Upper lobe of left lung (tissue), 4 donors: Measurements from ENCODE around the gene KDM2B.

Experiments used
- EP300 ChIP-seq, 4 donors: sonication (generic); formaldehyde crosslinking; IDR thresholded peaks; one replicate each; pipeline ENCODE4 v1.5.1; 2017; ENCODE audit warnings: antibody characterized with exemption in 4 of 4, control low read depth in 2 of 4
- POLR2A ChIP-seq, 4 donors: fragments of 450-650 bp; IDR thresholded peaks; one replicate each; pipeline ENCODE4 v1.5.1; 2016 to 2017; ENCODE audit warnings: antibody characterized with exemption in 4 of 4, mild to moderate bottlenecking in 2 of 4
- TF ChIP-seq, protein P1 (sequence below), 6 experiments: fragments of 450-650 bp in 4 of 6; fragments of 200-600 bp in 2 of 6; sonication (generic) in 2 of 6; IDR thresholded peaks; one replicate each; pipeline ENCODE4 v1.5.1; 2016 to 2019; ENCODE audit warnings: antibody characterized with exemption in 6 of 6

DNA sequence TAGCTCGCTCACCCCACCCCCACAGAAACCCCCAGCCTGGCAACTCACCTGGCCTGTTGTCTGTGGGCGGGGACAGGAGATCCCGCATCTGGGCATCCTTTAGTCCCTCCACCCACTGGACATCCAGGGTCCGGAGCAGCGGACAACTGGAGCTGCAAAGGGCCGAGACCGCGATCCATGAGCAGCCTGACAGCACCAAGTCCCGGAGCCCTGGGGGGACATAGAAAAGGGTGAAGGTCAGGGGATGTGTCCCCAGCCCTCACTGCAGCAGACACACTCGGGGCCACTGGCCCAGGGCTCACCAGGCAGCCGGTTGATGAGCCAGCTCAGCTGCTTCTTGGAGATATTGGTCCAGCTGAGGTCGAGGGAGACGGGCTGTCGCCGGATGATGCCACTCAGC, 140.1 kb downstream of the KDM2B start:
- TF ChIP-seq, protein P1, sequence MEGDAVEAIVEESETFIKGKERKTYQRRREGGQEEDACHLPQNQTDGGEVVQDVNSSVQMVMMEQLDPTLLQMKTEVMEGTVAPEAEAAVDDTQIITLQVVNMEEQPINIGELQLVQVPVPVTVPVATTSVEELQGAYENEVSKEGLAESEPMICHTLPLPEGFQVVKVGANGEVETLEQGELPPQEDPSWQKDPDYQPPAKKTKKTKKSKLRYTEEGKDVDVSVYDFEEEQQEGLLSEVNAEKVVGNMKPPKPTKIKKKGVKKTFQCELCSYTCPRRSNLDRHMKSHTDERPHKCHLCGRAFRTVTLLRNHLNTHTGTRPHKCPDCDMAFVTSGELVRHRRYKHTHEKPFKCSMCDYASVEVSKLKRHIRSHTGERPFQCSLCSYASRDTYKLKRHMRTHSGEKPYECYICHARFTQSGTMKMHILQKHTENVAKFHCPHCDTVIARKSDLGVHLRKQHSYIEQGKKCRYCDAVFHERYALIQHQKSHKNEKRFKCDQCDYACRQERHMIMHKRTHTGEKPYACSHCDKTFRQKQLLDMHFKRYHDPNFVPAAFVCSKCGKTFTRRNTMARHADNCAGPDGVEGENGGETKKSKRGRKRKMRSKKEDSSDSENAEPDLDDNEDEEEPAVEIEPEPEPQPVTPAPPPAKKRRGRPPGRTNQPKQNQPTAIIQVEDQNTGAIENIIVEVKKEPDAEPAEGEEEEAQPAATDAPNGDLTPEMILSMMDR (IDR thresholded peaks at IDR 0.05) = no peak
- TF ChIP-seq EP300 (IDR thresholded peaks at IDR 0.05) (no peak), POLR2A (IDR thresholded peaks at IDR 0.05) (no peak)
